Stimulated activated effector memory CD8-positive, alpha-beta T cell treated with anti-CD3 and anti-CD28 coated beads, Interleukin-12 subunit alpha, Interleukin-12 subunit beta, amount 100 ng/mL, for 72 hours (primary cell): ENCODE measurements around the gene PAPLN.

Experiments used
- ATAC-seq: fragments of 150-1000 bp; cut with Tn5 transposase; 2 replicates; pipeline ENCODE4 v1.10.0; 2021
- DNase-seq, 2 donors: peaks; one replicate each; pipeline ENCODE4 v3.0.0; 2021 to 2022; ENCODE audit warnings: low spot score in 2 of 2
- H3K27ac Mint-ChIP-seq: one replicate; pipeline ENCODE4 v1.8.0; 2022; ENCODE audit warnings: mild to moderate bottlenecking, mixed read lengths
- H3K36me3 Mint-ChIP-seq: one replicate; pipeline ENCODE4 v1.8.0; 2022; ENCODE audit warnings: mild to moderate bottlenecking, mixed read lengths
- H3K4me1 Mint-ChIP-seq: one replicate; pipeline ENCODE4 v1.8.0; 2022; ENCODE audit warnings: mixed read lengths
- H3K4me3 Mint-ChIP-seq: one replicate; pipeline ENCODE4 v1.8.0; 2022; ENCODE audit warnings: mild to moderate bottlenecking, mixed read lengths
- H3K9me3 Mint-ChIP-seq: one replicate; pipeline ENCODE4 v1.8.0; 2022; ENCODE audit warnings: mixed read lengths

The PAPLN gene

GRCh38 chr14:73221945-73222344 is 15.4 kb upstream of the PAPLN start:
- peaks cover 71% of the 10 kb centered on the region for H3K36me3 Mint-ChIP-seq
- no peaks in the 10 kb centered on the region for H3K9me3 Mint-ChIP-seq
- H3K27ac Mint-ChIP-seq, result peak overlapping the region; percentile 78
- DNase-seq (no peak), ATAC-seq (peak; percentile 73)
- H3K4me3 Mint-ChIP-seq, result peak overlapping the region; percentile 20
- H3K4me1 Mint-ChIP-seq, result peaks cover 21% of the 10 kb centered on the region

GRCh38 chr14:73223049-73223448 is 14.3 kb upstream of the PAPLN start:
- H3K4me3 Mint-ChIP-seq, result peak overlapping the region; percentile 8
- peak; percentile 76 for ATAC-seq
- H3K9me3 Mint-ChIP-seq, result no peaks in the 10 kb centered on the region
- H3K27ac Mint-ChIP-seq, result peak overlapping the region; percentile 78
- peaks cover 22% of the 10 kb centered on the region for H3K4me1 Mint-ChIP-seq
- peaks cover 60% of the 10 kb centered on the region for H3K36me3 Mint-ChIP-seq
- no peak for DNase-seq

GRCh38 chr14:73225496-73225895 is 11.8 kb upstream of the PAPLN start:
- Mint-ChIP-seq H3K36me3 (peaks cover 42% of the 10 kb centered on the region), H3K4me1 (peaks cover 31% of the 10 kb centered on the region), H3K27ac (no peak overlapping the region), H3K4me3 (no peak overlapping the region), H3K9me3 (no peaks in the 10 kb centered on the region)
- ATAC-seq, result no peak
- DNase-seq, result no peak

GRCh38 chr14:73227812-73228781 is 9.2 kb upstream of the PAPLN start:
- peak; percentile 64 for ATAC-seq
- Mint-ChIP-seq H3K36me3 (peaks cover 17% of the 10 kb centered on the region), H3K4me3 (no peak overlapping the region), H3K4me1 (peaks cover 14% of the 10 kb centered on the region), H3K9me3 (no peaks in the 10 kb centered on the region), H3K27ac (peak overlapping the region; percentile 40)
- no peak for DNase-seq

DNA sequence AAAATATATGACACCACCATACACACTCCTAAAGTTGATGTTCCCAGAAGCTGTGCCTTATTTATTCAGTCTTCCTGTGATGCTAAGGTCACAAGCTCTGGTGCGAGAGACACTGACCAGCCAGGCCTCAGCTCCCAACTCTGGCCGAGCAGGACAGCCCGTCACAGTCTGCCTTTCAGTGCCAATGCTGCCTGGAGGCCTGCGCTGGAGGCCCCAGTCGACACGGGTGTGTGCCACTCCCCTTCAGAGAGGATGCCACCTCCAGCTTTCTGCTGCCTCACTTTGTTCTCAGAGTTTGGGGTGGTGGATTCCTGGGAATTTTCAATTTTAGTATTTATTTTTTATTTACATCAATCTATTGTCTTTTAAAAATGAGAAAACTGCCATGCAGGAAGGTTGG is 7.3 kb upstream of the PAPLN start:
- ATAC-seq (no peak), DNase-seq (no peak)
- H3K27ac Mint-ChIP-seq, result no peak overlapping the region
- H3K4me3 Mint-ChIP-seq, result no peak overlapping the region
- H3K9me3 Mint-ChIP-seq, result no peaks in the 10 kb centered on the region
- H3K36me3 Mint-ChIP-seq, result peaks cover 17% of the 10 kb centered on the region
- peaks cover 17% of the 10 kb centered on the region for H3K4me1 Mint-ChIP-seq

GRCh38 chr14:73231981-73232851 is 5.1 kb upstream of the PAPLN start:
- peak; percentile 42 for ATAC-seq

GRCh38 chr14:73232984-73233383 is 4.3 kb upstream of the PAPLN start:
- H3K4me3 Mint-ChIP-seq, result no peak overlapping the region
- peaks cover 29% of the 10 kb centered on the region for H3K4me1 Mint-ChIP-seq
- ATAC-seq (no peak), DNase-seq (no peak)
- no peaks in the 10 kb centered on the region for H3K9me3 Mint-ChIP-seq
- H3K27ac Mint-ChIP-seq, result no peak overlapping the region
- H3K36me3 Mint-ChIP-seq, result peaks cover 13% of the 10 kb centered on the region

More at GRCh38 chr14:73231981-73232851, 5.1 kb upstream of the PAPLN start:
- Mint-ChIP-seq H3K36me3 (peaks cover 12% of the 10 kb centered on the region), H3K9me3 (no peaks in the 10 kb centered on the region), H3K27ac (no peak overlapping the region), H3K4me3 (no peak overlapping the region), H3K4me1 (peaks cover 29% of the 10 kb centered on the region)
- no peak for DNase-seq

DNA sequence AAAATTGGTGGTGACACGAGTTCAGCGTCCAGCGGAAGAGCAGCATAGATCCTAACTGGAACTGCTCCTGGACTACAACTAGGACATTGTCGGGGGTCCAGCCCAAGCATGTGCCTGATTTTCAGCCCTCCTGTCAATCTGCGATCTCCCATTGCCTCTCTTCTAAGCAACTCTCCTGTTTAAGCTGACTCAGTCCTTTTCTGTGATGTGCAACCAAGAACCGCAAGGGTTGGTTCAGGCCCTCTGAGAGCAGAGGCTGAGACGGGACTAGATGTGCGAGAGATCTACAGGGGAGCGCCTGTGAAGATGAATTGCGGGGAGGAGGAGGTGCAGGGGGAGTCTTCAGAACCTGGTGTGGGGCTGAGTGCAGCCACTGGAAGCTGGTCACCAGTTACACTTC is 3.7 kb upstream of the PAPLN start:
- Mint-ChIP-seq H3K4me1 (peaks cover 28% of the 10 kb centered on the region), H3K9me3 (no peaks in the 10 kb centered on the region), H3K4me3 (no peak overlapping the region), H3K36me3 (peaks cover 13% of the 10 kb centered on the region), H3K27ac (no peak overlapping the region)
- peak; percentile 42 for ATAC-seq
- DNase-seq, result no peak

GRCh38 chr14:73234029-73234428 is 3.3 kb upstream of the PAPLN start:
- no peak overlapping the region for H3K4me3 Mint-ChIP-seq
- H3K4me1 Mint-ChIP-seq, result peaks cover 28% of the 10 kb centered on the region
- ATAC-seq (no peak), DNase-seq (no peak)
- no peaks in the 10 kb centered on the region for H3K9me3 Mint-ChIP-seq
- peaks cover 13% of the 10 kb centered on the region for H3K36me3 Mint-ChIP-seq
- H3K27ac Mint-ChIP-seq, result no peak overlapping the region

- H3K4me1 Mint-ChIP-seq, result peaks cover 30% of the 10 kb centered on the region
- no peak for ATAC-seq
- no peaks in the 10 kb centered on the region for H3K9me3 Mint-ChIP-seq
- peaks cover 6% of the 10 kb centered on the region for H3K36me3 Mint-ChIP-seq
- no peak overlapping the region for H3K4me3 Mint-ChIP-seq
- DNase-seq, result no peak
- H3K27ac Mint-ChIP-seq, result no peak overlapping the region
These were observed 2.5 kb upstream of the PAPLN start for GRCh38 chr14:73234586-73235394.

GRCh38 chr14:73235531-73236155 is 1.7 kb upstream of the PAPLN start:
- ATAC-seq (no peak), DNase-seq (no peak)
- no peaks in the 10 kb centered on the region for H3K9me3 Mint-ChIP-seq
- peaks cover 6% of the 10 kb centered on the region for H3K36me3 Mint-ChIP-seq
- H3K4me1 Mint-ChIP-seq, result peaks cover 30% of the 10 kb centered on the region
- H3K4me3 Mint-ChIP-seq, result no peak overlapping the region
- no peak overlapping the region for H3K27ac Mint-ChIP-seq

- Mint-ChIP-seq H3K9me3 (no peaks in the 10 kb centered on the region), H3K36me3 (peaks cover 6% of the 10 kb centered on the region), H3K27ac (no peak overlapping the region), H3K4me1 (peaks cover 30% of the 10 kb centered on the region), H3K4me3 (peak overlapping the region; percentile 52)
- DNase-seq (no peak), ATAC-seq (no peak)
These were observed 1.1 kb upstream of the PAPLN start for GRCh38 chr14:73236157-73236556.

GRCh38 chr14:73236752-73237218 is 521 bp upstream of the PAPLN start:
- H3K4me3 Mint-ChIP-seq, result peak overlapping the region; percentile 52
- H3K4me1 Mint-ChIP-seq, result peaks cover 30% of the 10 kb centered on the region
- no peak overlapping the region for H3K27ac Mint-ChIP-seq
- peaks cover 6% of the 10 kb centered on the region for H3K36me3 Mint-ChIP-seq
- ATAC-seq (no peak), DNase-seq (no peak)
- no peaks in the 10 kb centered on the region for H3K9me3 Mint-ChIP-seq

- ATAC-seq (no peak), DNase-seq (no peak)
- H3K27ac Mint-ChIP-seq, result no peak overlapping the region
- H3K9me3 Mint-ChIP-seq, result no peaks in the 10 kb centered on the region
- peaks cover 6% of the 10 kb centered on the region for H3K36me3 Mint-ChIP-seq
- H3K4me3 Mint-ChIP-seq, result peak overlapping the region; percentile 52
- H3K4me1 Mint-ChIP-seq, result peaks cover 35% of the 10 kb centered on the region
These were observed 599 bp downstream of the PAPLN start for GRCh38 chr14:73237786-73238423.
